Superior temporal gyrus (tissue), 1 donor: ENCODE measurements around the gene TPST2.

Experiments
- DNase-seq: peaks from one replicate; pipeline ENCODE4 v3.0.0-alpha.2; 2016; ENCODE audit errors: extremely low spot score

The TPST2 gene

DNA sequence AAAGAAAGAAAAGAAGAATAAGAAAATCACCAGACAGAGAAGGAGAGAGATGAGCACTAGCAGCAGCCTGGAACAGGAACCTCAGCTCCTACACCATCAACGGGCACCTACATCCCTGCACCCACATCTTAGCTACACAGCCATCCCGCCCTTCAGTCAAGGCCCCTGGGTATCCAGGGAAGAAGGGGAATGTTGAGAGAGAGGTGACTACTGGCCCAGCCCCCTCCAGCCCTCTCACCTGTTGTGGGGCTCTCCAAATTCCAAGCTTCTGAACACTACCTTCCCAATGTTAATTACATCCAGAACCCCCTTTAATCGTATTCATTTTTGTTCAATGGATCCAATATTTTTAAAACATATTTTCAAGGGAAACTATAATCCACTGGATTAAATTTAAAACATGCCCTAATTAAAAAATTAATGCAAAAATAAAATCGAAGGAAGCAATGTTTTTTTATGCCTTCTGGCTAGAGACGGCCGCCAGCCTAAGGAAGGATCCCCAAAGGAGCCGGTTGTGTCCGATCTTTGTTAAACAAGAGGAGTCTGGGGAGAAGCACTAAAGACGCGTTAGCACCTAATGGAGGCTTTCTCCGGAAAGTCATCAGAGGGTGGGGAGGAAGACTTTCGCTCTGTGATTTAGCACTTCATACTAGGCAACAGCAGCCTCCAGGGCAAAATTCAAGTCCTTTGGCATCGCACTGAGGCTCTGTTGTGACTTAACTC lies 9.5 kb downstream of the TPST2 start:
- no peak for DNase-seq

DNA sequence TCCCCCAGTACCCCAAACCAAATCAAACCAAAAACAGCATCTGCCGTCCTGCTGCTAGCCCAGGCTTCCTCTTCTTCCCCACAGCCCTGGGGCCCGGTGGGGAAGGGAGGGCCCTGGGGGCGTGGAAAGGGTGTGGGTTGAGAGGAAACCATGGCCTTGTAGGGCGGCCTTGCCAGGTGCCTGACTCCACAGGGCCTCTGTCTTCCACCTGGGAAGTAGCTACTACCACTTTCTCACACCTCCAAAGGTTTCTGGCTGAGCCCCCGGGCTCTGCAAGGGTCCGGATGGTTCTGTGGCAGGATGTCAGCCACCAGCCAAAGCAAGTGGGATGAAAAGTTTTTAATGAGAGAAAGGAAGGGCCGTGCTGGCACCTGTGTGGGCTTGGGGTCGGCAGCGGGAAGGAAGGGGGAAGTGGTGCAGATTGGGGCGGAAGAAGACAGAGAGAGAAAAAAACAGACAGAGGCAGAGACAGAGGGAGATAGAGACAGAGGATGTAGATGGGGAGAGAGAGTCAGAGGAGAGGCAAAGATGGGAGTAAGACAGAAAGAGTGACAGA lies 10.5 kb downstream of the TPST2 start:
- DNase-seq: no peak

DNA sequence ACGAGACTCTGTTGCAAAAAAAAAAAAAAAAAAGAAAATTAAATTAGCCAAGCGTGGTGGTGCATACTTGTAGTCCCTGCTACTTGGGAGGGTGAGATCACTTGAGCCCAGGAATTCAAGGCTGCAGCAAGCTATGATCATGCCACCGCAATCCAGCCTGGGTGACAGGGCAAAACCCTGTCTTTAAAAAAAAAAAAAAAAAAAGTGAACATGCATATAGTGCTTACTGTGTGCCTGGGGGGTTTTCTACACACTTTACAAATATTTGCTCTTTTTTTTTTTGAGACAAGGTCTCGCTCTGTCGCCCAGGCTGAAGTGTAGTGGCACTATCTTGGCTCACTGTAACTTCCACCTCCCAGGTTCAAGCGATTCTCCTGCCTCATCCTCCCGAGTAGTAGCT lies 12.9 kb downstream of the TPST2 start:
- DNase-seq: no peak

DNA sequence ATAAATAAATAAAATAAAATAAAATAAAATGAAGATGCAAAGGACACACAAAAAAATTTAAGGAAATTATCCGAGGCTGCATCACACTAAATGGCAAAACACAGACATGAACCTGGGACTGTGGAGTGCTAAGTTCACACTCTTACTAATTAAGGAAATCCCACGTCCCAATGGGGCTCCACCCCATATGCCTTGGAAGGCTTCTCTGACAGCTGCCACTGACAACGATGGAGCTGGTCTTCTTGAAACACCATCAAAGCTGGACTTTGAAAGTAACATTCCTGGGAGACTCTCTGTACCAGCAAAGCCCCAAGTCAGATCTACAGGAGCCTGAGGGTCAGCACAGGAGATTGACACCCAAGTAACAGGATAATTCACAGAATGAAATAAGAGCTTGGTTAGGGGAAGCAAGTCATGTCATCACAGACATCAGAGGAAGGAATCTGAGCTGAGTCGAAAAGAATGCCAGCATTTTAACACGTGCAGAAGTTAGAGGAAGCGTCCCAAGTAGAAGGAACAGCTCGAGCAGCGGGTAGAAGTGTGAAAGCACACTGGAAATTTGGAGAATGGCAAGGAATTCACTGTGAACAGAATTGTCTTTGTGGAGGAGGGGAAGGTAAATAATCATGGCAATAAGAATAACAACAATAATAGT lies 13.8 kb downstream of the TPST2 start:
- no peak for DNase-seq

DNA sequence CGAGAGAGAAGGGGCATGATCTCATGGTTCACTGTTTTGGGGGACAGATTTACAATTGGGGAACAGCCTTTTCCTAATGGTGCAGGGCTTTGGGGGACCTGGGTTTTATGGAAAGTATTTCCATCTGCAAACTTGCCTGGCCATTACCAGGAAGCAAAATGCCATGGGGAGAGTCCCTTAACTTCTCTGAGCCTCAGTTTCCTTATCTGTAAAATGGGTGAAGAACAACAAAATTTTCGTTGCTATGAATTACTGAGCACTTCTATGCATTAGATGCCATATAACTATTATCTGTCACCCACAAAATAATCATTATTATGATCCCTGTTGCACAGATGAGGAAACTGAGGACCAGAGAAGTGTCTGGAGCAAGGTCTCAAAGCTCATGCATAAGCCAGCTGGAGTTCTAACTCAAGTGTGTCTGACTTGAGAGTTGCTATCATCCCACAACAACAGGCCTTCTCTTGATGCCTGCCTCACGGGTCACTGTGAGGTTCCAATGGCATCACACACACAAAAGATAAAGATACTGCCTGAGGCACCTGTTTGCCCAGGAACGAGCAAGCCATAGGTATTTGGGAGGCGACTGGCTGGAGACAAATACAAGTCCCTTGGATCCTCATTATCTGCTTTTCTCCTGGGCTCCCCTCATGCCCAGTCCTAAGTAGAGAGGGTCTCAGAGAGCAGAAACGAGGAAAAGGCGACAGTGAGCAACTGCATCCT lies 15.8 kb downstream of the TPST2 start:
- no peak for DNase-seq

DNA sequence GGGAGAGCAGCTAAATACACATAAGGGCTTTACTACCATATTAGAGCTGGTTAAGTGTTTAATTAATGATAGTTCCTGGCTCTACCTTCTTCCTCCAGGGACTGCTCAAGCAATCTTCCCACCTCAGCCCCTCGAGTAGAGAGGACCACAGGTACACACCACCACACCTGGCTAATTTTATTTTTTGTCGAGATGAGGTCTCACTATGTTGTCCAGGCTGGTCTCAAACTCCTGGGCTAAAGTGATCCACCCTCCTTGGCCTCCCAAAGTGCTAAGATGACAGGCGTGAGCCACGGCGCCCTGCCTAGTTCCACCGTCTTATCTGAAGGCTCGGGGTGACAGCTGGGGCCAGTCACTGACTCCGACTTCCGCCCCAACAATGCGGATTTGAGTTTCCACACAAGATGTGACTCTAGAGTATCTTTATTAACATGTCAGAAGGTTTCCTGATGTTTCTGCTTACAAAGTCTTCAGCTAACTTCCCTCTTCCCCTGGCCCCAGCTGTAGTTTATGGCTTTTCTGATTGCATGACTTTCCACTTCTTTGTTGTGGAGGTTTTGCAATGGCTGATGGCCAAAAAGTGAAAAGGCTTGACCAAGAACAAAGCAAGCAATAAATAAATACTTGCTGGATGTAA lies 16.8 kb downstream of the TPST2 start:
- no peak for DNase-seq

DNA sequence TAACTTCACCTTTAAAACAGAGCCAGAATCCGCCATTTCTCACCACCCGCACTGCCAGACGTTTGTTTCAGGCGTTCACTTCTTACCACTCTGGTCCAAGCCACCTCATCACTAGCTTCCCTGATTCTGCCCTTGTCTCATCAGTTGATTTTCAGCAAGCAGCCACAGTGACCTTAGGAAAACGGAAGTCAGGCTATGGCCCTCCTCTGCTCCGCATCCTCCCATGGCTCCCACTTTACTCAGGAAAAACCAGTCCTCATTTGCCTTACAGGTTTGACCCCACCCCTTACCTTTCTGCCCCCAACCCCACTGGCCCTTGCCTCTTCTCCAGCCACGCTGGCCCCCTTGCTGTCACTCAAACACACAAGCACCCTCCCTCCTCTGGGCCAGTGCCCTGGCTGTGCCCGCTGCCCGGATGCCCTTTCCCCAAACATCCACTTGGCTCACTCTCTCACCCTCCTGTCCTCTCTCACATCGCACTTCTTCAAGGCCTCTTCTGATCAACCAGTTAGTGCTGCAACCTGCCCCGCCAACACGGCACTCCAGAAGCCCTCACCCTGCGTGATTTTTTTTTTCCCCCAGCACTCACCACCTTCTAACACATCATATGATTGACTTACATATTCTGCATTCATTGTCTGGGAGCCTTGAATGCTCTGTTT lies 18.9 kb downstream of the TPST2 start:
- no peak for DNase-seq

DNA sequence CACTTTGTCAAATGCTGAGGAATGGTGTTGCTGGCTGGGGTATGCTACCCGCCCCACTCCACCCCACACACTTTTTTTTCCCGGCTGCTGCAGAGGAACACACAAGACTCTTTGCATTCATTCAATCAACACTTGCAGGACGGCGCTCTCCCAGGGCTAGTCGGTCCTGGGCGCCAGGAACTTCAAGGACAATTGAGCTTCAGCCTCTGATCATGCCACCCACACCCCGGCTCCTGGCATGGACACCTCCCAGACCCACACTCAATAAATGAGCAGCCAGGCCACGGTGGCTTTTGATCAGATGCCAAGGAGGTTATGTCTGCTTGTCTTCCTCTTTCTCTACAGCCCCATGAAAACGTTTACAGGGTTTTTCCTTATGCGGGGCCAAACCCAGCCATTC lies 19.8 kb downstream of the TPST2 start:
- DNase-seq: no peak

DNA sequence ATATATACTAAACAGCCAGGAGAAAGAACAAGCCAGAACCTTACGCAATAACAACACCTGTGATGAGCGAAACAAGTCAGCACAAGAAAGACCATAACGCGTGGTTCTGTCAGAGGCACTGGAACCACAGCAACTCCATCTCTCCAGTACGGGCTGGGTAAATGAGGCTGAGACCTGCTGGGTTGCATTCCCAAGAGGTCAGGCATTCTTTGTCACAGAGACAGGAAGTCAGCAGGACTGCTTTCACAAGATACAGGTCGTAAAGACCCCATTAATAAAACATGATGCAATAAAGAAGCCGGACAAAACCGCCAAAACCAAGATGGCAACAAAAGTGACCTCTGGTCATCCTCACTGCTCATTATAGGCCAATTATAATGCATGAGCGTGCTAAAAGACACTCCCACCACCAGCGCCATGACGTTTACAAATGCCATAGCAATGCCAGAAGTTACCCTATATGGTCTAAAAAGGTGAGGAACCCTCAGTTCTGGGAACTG lies 21.7 kb downstream of the TPST2 start:
- no peak for DNase-seq

DNA sequence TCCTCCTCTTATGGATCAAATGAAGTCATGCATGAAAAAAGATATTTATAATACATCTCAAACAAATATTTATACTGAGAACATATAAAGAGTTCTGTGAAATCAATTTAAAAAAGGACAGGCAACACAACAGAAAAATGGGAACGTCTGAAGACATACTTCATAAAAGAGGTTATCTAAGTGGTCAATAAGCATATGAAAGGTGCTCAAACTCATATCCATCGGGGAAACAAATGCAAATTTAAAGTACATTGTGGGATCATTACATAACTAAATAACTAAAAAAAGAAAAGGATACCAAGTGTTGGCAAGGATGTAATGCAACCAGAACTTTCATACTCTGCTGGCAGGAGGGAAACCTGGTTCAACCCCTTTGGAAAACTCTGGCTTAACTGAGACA lies 22.3 kb downstream of the TPST2 start:
- no peak for DNase-seq

DNA sequence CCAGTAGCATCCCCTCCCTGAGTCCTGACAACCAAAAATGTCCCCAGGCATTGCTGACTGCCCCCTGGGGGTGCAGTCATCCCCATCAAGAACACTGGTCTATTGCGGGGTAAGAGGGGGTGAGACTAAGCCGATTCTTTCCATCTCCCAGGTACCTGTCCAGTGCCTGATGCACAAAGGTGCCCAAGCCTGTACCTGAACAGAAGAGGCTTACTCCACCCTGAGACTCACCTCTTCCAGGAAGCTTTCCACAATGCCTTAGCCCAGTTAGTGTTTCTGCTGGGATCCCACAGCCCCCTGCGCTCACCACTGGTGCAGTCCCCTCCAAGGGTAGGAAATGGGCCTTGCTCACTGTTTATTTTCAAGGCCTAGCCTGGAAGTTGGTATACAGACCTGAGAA lies 22.9 kb downstream of the TPST2 start:
- no peak for DNase-seq

DNA sequence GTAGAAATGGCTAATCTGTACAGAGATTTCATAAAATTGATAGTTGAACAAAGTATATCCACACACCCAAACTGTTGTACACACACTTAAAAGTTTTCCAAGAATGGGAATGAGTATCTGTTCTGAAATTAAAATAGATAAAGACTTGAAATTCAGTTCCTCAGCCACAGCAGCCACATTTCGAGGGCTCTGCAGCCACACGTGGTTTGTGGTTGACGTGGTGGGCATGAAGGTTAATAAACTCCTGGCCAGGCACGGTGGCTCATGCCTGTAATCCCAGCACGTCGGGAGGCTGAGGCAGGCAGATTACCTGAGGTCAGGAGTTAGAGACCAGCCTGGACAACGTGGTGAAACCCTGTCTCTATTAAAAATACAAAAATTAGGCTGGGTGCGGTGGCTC lies 24.0 kb downstream of the TPST2 start:
- no peak for DNase-seq

DNA sequence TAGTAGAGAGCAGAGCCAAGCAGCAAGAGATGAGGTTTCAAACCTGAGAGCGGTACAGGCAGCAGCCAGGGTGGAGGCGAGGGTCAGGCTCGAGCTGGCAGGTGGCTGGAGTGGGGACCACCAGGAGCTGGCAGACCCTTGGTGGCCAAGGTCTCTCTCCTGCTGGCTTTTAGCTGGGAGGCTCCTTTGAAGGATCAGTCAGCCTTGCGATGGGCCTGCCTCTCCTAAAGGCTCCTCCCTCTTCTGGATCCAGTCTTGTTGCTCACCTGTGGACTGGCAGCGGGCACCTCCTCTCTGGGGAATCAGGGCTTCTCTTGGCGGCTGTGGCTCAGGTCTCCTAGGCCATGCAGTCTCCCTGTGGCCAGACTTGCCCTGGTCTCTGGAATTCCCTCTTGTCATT lies 24.8 kb downstream of the TPST2 start:
- no peak for DNase-seq

DNA sequence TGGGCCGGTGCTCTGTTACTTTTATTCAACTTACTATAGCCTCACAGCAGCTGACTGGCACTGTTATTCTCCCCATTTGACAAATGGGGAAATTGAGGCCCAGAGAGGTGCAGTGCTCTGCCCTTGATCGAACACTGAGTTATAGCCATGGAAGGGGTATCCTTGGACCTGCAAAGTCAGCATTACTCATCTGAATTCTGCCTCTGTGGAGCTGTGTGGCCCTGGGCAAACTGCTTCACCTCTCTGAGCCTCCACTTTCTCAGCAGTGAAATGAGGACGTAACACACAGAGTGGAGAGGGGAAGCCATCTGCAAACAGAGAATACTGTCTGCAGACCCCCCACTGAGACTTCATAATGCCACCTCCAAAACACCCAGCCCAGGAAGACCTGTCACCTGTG lies 25.3 kb downstream of the TPST2 start:
- no peak for DNase-seq

DNA sequence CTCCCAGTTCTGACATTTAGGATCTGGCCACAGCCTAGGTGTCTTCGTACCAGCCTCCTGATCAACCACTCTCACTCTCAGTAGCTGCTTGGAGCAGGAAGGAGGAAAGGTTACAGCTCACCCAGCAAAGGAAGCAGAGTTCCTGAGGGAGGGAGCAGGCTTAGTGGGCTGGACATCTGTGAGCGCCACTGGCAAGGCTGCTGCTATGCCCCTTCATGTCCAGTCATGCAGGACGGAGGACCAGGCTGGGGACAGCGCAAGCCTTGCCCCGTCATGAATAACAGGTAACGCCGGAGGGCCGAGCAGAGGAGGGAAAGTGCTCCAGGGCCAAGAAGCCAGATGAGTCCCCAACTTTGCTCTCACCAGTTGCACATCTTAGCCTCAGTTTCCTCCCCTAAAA lies 25.8 kb downstream of the TPST2 start:
- DNase-seq: no peak

DNA sequence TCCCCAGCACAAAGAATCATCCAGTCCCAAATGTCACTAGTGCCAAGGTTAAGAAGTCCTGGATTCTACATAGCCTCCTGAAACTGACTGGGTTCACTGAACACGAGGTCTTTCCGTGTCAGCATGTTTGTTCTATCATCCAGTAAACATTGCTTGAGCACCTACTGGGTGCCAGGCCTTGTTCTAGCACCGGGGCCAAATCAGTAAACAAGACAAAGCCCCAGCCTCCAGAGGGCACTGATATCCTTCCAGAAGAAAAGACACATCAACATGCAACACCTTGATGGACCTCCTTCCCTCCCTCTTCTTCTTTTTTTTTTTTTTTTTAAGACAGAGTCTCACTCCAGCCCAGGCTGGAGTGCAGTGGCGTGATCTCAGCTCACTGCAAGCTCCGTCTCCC lies 26.9 kb downstream of the TPST2 start:
- DNase-seq: no peak

DNA sequence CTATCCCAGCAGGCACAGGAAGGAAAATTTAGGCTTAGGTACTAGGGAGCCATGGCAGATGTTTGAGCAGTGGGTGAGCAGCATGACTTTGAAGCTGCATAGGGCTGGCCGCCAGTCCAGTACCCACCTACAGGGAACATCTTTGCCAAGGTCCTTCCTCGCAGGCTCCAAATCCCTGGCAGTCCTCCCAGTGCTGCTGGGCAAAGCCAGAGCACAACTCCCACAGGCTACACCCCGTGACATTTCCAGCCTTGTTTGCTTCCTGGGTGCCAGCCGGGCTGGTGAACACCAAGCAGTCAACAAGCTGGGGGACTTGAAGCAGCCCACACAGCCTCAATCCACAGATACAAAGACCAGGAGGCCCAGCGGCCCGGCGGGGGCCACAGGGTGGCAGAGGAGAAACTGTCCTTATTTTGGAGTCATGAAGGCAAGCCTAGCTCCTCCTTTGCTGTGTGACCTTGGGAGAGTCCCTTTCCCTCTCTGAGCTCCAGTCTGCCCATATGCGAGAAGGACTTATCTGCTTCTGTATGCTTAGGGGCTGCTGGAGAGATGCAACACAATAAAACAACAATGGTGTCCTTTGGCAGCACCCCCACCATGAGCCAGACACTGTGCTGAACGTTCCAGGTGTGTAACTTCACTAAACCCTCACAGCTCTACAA lies 28.0 kb downstream of the TPST2 start:
- no peak for DNase-seq

DNA sequence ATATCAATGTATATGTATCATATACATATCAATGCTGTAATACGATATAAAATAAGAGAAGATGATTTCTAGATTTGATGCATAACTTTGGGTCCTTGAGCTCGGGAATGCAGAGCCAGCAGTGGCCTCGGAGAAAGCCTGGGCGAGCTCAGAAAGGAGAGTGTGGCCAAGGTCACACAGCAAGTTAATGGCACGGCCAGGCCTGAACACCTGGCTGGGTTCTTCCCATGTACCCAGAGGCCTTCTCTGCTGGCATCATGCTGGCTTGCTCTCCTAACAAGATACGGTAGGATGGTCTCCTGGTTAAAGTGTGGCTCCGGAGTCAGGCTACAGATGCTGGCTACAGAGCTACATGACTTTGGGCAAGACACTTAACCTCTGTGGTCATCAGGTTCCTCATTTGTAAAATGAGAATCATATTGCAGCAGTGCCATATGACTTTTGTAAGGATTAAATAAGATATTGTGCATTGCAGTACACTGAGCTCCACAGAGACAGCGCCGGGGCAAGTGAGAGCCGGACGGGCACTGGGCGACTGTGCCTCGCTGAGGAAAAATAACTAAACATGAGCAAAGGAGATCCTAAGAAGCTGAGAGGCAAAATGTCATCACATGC lies 29.9 kb downstream of the TPST2 start:
- no peak for DNase-seq

DNA sequence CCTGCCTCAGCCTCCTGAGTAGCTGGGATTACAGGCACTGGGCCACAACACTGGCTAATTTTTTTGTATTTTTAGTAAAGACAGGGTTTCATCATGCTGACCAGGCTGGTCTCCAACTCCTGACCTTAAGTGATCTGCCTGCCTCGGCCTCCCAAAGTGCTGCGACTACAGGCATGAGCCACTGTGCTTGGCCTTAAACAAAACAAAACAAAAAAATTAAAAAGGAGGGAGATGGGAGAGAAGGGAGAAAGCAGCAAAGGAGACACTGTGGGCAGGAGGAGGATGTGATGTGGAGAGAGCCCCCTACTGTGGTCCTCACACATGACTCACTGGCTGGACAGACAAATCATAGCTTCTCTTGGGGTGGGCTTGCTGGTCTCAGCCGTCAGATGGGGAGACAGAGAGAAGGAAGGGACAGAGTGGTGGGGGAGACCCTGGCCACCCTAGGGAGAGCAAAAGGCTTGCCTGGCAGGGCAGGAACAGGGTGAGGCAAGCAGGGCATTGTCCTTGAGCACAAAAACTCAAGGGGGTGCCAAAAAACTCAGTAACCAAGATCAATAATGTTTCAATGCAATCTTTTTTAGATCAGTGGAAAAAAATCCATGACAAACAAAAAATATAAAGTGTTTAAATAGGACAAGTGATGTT lies 31.6 kb downstream of the TPST2 start:
- DNase-seq: no peak

DNA sequence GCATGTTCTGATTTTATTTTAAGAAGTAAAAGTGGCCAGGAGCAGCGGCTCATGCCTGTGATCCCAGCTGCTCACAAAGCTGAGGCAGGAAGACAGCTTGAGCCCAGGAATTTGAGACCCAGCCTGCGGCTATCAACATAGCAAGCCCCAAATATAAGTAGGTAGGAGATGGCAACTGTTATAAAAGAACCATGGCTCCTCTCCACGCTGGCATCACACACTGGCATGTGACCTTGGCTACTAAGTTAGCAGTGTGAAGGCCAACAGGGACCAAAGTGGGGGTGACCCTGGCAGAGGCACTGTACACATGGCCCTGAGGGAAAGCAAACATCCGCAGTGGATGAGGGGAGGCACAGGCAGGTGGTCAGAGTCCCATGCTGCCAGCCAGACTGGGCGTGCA lies 33.0 kb downstream of the TPST2 start:
- no peak for DNase-seq
